SU-DHL-6 (cell line): Measurements from ENCODE around the gene HOOK2.

Experiments used
- H2AFZ ChIP-seq: fragments of 200-600 bp; sonication (generic); 2 replicates; pipeline ENCODE4 v1.6.1; 2014; ENCODE audit warnings: low read depth, mild to moderate bottlenecking, moderate library complexity, mixed read lengths, antibody characterized with exemption, low read length; ENCODE audit not compliant: severe bottlenecking
- H3F3A ChIP-seq: fragments of 200-600 bp; shearing (Covaris generic); 2 replicates; pipeline ENCODE4 v1.6.0; 2016; ENCODE audit warnings: antibody characterized with exemption, mild to moderate bottlenecking; ENCODE audit not compliant: insufficient read depth
- H3K27ac ChIP-seq: fragments of 200-600 bp; sonication (generic); 2 replicates; pipeline ENCODE4 v1.5.1; 2016; ENCODE audit warnings: low read depth, mild to moderate bottlenecking, low read length, moderate library complexity, mixed read lengths
- H3K27me3 ChIP-seq: fragments of 200-600 bp; sonication (generic), shearing (Covaris generic); 2 replicates; pipeline ENCODE4 v1.6.0; 2014; ENCODE audit warnings: mild to moderate bottlenecking, low read length
- H3K36me3 ChIP-seq: fragments of 200-600 bp; sonication (generic); 2 replicates; pipeline ENCODE4 v1.6.1; 2014; ENCODE audit warnings: mild to moderate bottlenecking, low read length, mixed read lengths
- H3K4me2 ChIP-seq: fragments of 300-600, 200-600 bp; shearing (Covaris generic), sonication (generic); 2 replicates; pipeline ENCODE4 v1.6.0; 2014; ENCODE audit warnings: low read length, low read depth, mild to moderate bottlenecking; ENCODE audit not compliant: poor library complexity, severe bottlenecking
- H3K4me3 ChIP-seq: fragments of 200-600 bp; sonication (generic); 2 replicates; pipeline ENCODE4 v1.5.1; 2014; ENCODE audit warnings: antibody characterized with exemption, low read length, mild to moderate bottlenecking, mixed read lengths; ENCODE audit not compliant: insufficient read depth, poor library complexity, severe bottlenecking
- H3K79me2 ChIP-seq: fragments of 200-600 bp; sonication (generic); 2 replicates; pipeline ENCODE4 v1.6.1; 2014; ENCODE audit warnings: mild to moderate bottlenecking, low read length, moderate library complexity; ENCODE audit not compliant: insufficient read depth
- H3K9ac ChIP-seq: fragments of 200-600 bp; sonication (generic); 2 replicates; pipeline ENCODE4 v1.7.0; 2014; ENCODE audit warnings: mild to moderate bottlenecking, low read length
- H3K9me2 ChIP-seq: fragments of 200-600 bp; sonication (generic); replicated peaks from 2 replicates; pipeline ENCODE4 v1.6.1; 2014; ENCODE audit warnings: low read length; ENCODE audit not compliant: insufficient read depth
- H3K9me3 ChIP-seq: fragments of 200-600 bp; sonication (generic); 2 replicates; pipeline ENCODE4 v1.6.1; 2014; ENCODE audit warnings: low read length, mixed read lengths; ENCODE audit not compliant: insufficient read depth
- H4K20me1 ChIP-seq: fragments of 200-600 bp; sonication (generic); 2 replicates; pipeline ENCODE4 v1.6.1; 2014; ENCODE audit warnings: low read depth, mild to moderate bottlenecking, antibody characterized with exemption, low read length, moderate library complexity, mixed read lengths
- EZH2phosphoT487 ChIP-seq: fragments of 200-600 bp; sonication (generic), shearing (Covaris generic); conservative IDR thresholded peaks from 2 replicates; pipeline ENCODE4 v1.6.1; 2018; ENCODE audit warnings: mild to moderate bottlenecking, antibody characterized with exemption, low read length, moderate library complexity, mixed read lengths
- TF ChIP-seq, protein P1 (sequence below): fragments of 200-600 bp; sonication (generic); IDR thresholded peaks from one replicate; pipeline ENCODE4 v1.5.1; 2017; ENCODE audit warnings: antibody characterized with exemption, mild to moderate bottlenecking, low read length, moderate library complexity; ENCODE audit not compliant: insufficient read depth, poor library complexity, severe bottlenecking

The HOOK2 gene

GRCh38 chr19:12757544-12758274 lies 17.6 kb downstream of the HOOK2 start:
- H4K20me1 ChIP-seq: no peaks in the 10 kb centered on the region
- H3K4me3 ChIP-seq: no peak overlapping the region
- no peaks in the 10 kb centered on the region for H3K79me2 ChIP-seq
- no peak overlapping the region for H2AFZ ChIP-seq
- H3K9me3 ChIP-seq: no peaks in the 10 kb centered on the region
- no peaks in the 10 kb centered on the region for H3K36me3 ChIP-seq
- TF ChIP-seq, protein P1, sequence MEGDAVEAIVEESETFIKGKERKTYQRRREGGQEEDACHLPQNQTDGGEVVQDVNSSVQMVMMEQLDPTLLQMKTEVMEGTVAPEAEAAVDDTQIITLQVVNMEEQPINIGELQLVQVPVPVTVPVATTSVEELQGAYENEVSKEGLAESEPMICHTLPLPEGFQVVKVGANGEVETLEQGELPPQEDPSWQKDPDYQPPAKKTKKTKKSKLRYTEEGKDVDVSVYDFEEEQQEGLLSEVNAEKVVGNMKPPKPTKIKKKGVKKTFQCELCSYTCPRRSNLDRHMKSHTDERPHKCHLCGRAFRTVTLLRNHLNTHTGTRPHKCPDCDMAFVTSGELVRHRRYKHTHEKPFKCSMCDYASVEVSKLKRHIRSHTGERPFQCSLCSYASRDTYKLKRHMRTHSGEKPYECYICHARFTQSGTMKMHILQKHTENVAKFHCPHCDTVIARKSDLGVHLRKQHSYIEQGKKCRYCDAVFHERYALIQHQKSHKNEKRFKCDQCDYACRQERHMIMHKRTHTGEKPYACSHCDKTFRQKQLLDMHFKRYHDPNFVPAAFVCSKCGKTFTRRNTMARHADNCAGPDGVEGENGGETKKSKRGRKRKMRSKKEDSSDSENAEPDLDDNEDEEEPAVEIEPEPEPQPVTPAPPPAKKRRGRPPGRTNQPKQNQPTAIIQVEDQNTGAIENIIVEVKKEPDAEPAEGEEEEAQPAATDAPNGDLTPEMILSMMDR: peak; percentile 87
- no peak for TF ChIP-seq EZH2phosphoT487
- peak overlapping the region; percentile 29 for H3K4me2 ChIP-seq
- no peaks in the 10 kb centered on the region for H3K27me3 ChIP-seq
- no peaks in the 10 kb centered on the region for H3K9me2 ChIP-seq
- H3K9ac ChIP-seq: no peak overlapping the region
- no peak overlapping the region for H3K27ac ChIP-seq
- H3F3A ChIP-seq: no peaks in the 10 kb centered on the region

GRCh38 chr19:12756150-12756883 lies 19.0 kb downstream of the HOOK2 start:
- H3K9me3 ChIP-seq: no peaks in the 10 kb centered on the region
- H4K20me1 ChIP-seq: no peaks in the 10 kb centered on the region
- H3F3A ChIP-seq: no peaks in the 10 kb centered on the region
- no peaks in the 10 kb centered on the region for H3K79me2 ChIP-seq
- H3K9ac ChIP-seq: no peak overlapping the region
- no peaks in the 10 kb centered on the region for H3K27me3 ChIP-seq
- no peak overlapping the region for H3K27ac ChIP-seq
- no peak overlapping the region for H2AFZ ChIP-seq
- H3K4me2 ChIP-seq: no peak overlapping the region
- H3K4me3 ChIP-seq: no peak overlapping the region
- no peaks in the 10 kb centered on the region for H3K36me3 ChIP-seq
- no peak for TF ChIP-seq EZH2phosphoT487
- TF ChIP-seq, protein P1: no peak
- no peaks in the 10 kb centered on the region for H3K9me2 ChIP-seq

DNA sequence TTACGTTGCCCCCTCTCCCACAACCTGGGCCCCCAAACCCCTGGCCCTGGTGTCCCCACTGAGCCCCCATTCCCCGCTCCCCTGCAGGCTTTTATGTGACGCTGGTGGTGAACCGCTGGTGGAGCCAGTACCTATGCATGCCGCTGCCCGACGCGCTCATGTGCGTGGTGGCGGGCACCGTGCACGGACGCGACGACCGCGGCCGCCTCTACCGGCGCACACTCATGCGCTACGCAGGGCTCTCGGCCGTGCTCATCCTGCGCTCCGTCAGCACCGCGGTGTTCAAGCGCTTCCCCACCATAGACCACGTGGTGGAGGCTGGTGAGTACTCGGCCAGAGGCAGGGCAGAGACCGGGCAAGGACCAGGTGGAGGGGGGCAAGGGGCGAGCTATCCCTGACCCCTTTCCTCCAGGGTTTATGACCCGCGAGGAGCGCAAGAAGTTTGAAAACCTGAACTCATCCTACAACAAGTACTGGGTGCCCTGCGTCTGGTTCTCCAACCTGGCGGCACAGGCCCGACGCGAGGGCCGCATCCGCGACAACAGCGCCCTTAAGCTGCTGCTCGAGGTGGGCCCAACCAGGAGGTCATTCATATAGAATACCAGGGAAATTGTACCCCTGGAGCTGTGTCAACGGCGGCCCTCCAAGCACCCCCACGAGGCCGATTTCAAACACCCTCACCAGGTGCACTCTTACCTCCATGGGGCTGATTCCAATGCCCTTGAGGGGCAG lies 20.7 kb downstream of the HOOK2 start:
- no peak overlapping the region for H3K4me3 ChIP-seq
- H4K20me1 ChIP-seq: no peaks in the 10 kb centered on the region
- TF ChIP-seq EZH2phosphoT487: no peak
- TF ChIP-seq, protein P1: no peak
- H3K9ac ChIP-seq: no peak overlapping the region
- no peak overlapping the region for H3K4me2 ChIP-seq
- H3K27ac ChIP-seq: no peak overlapping the region
- no peak overlapping the region for H2AFZ ChIP-seq
- no peaks in the 10 kb centered on the region for H3K36me3 ChIP-seq
- no peaks in the 10 kb centered on the region for H3K79me2 ChIP-seq
- no peaks in the 10 kb centered on the region for H3K9me3 ChIP-seq
- no peaks in the 10 kb centered on the region for H3K9me2 ChIP-seq
- no peaks in the 10 kb centered on the region for H3K27me3 ChIP-seq
- H3F3A ChIP-seq: no peaks in the 10 kb centered on the region
